ENCODE measurements around the gene DPH5. TPM values are rescaled to one million over a fixed set of nuclear protein-coding genes. Genes with fewer than 3 reads are reported as not detected.
A peak's percentile ranks its signal among the peaks of the same experiment; 100 is the strongest.

The DPH5 gene
- total and polyA plus RNA-seq, 2 donors (not counting 1 experiment from before 2014, with no cell fraction given): 33.0 to 42.5 TPM

DNA sequence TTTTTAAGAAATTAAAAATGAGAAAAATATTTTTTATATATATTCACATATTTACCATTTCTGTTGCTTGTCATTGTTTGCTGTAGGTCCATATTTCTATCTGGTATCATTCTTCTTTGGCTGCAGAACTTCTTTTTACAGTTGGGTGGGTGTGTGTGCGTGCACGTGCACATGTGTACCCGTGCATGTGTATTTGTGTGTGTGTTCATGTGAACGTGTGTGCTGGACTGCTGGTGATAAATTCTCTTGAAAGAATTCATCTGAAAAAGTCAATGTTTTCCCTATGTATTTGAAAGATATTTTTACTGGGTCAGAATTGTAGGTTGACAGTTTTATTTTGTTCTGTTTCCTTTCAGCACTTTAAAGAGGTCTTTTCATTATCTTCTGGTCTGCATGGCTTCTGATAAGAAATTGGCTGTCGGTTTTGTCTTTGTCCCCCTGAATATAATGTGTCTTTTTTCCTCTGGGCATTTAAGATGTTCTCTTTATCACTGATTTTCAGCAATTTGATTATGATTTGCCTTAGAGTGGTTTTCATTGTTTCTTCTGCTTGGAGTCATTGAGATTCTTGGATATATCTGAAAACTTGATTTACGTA is 34.5 kb upstream of the DPH5 start:
- Mint-ChIP-seq H3K9me3 (ENCODE audit: insufficient read depth) (no peaks in the 10 kb centered on the region), H3K27ac (no peak overlapping the region), H3K4me3 (no peak overlapping the region), H3K27me3 (no peaks in the 10 kb centered on the region), H3K4me1 (peaks cover 53% of the 10 kb centered on the region)
- peaks cover 0 to 8% of the 10 kb centered on the region in 2 experiments for H3K36me3 ChIP-seq (replicated peaks in 1 of 2; ENCODE audit: control extremely low read depth in 1 of 2, control insufficient read depth in 1 of 2, extremely low read depth in 1 of 2, insufficient read depth in 2 of 2, low read length in 1 of 2)
- no peaks in the 10 kb centered on the region for H3K27me3 ChIP-seq (replicated peaks in 1 of 4; ENCODE audit: control extremely low read depth in 1 of 4, control insufficient read depth in 3 of 4, insufficient read depth in 4 of 4, low read length in 3 of 4)
- H3K9ac ChIP-seq (ENCODE audit: low read length): no peak overlapping the region
- intact Hi-C loops (cut with micrococcal nuclease): loop anchor here (5.0 kb wide), 1 partner anchor 42 kb away; no protein-coding TSS in a partner anchor
- peaks cover 62% of the 10 kb centered on the region for H3K79me2 ChIP-seq (ENCODE audit: control insufficient read depth, insufficient read depth, low read length)
- TF ChIP-seq, protein P1, sequence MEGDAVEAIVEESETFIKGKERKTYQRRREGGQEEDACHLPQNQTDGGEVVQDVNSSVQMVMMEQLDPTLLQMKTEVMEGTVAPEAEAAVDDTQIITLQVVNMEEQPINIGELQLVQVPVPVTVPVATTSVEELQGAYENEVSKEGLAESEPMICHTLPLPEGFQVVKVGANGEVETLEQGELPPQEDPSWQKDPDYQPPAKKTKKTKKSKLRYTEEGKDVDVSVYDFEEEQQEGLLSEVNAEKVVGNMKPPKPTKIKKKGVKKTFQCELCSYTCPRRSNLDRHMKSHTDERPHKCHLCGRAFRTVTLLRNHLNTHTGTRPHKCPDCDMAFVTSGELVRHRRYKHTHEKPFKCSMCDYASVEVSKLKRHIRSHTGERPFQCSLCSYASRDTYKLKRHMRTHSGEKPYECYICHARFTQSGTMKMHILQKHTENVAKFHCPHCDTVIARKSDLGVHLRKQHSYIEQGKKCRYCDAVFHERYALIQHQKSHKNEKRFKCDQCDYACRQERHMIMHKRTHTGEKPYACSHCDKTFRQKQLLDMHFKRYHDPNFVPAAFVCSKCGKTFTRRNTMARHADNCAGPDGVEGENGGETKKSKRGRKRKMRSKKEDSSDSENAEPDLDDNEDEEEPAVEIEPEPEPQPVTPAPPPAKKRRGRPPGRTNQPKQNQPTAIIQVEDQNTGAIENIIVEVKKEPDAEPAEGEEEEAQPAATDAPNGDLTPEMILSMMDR (IDR thresholded peaks at IDR 0.05): no peak
- no peak for TF ChIP-seq EZH2 (IDR thresholded peaks at IDR 0.05; ENCODE audit: borderline replicate concordance, insufficient read depth, low read depth, low read length, poor library complexity, severe bottlenecking)
- no peak overlapping the region for H2AFZ ChIP-seq (ENCODE audit: insufficient read depth, low read depth, low read length, poor library complexity, severe bottlenecking)
- no peak overlapping the region for H3K4me2 ChIP-seq (replicated peaks; ENCODE audit: low read depth, low read length, poor library complexity, severe bottlenecking)
- H3K9me3 ChIP-seq (ENCODE audit: control extremely low read depth in 1 of 3, control insufficient read depth in 2 of 3, insufficient read depth in 1 of 3, low read length in 2 of 3): no peaks in the 10 kb centered on the region
- no peak overlapping the region for H3K27ac ChIP-seq (ENCODE audit: low read length in 2 of 2)
- no peak overlapping the region for H3K4me3 ChIP-seq (ENCODE audit: control extremely low read depth in 1 of 5, extremely low read depth in 1 of 5, insufficient read depth in 1 of 5, low read depth in 2 of 5, low read length in 4 of 5)
- H3K4me1 ChIP-seq (ENCODE audit: control insufficient read depth in 2 of 2, insufficient read depth in 2 of 2, low read length in 2 of 2): peaks cover 28 to 34% of the 10 kb centered on the region in 2 donors
- ATAC-seq (ENCODE audit: low read depth): no peak
- DNase-seq: no peak
- H4K20me1 ChIP-seq (ENCODE audit: control insufficient read depth, insufficient read depth, low read length, poor library complexity, severe bottlenecking): no peaks in the 10 kb centered on the region
- WGBS (ENCODE audit: insufficient coverage): 93% methylated on average over 3 of the region's 6 CpGs
- ChIA-PET CTCF (no interaction called here), POLR2A (no interaction called here)

DNA sequence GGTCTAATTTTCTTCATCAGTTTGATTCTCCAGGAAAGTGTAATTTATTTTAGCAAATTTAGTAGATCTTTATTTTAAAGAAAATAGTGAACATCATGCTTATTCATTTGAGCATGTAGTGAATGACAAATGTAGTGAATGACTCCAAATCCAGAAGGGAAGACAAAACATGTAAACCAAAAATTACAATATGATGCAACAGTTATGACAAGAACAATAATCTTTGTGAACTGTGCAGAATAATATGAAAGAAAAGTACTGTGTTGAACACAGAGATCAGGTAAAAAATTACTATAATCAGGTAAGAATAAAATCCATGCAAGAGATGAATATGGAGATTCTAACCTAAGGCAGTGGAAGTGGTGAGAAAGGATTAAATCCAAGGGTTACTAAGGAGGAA is 30.0 kb upstream of the DPH5 start:
- H3K4me1 Mint-ChIP-seq: peaks cover 53% of the 10 kb centered on the region
- Histone ChIP-seq H3K4me3 (ENCODE audit: control extremely low read depth in 1 of 5, extremely low read depth in 1 of 5, insufficient read depth in 1 of 5, low read depth in 2 of 5, low read length in 4 of 5) (no peak overlapping the region), H3K4me1 (ENCODE audit: control insufficient read depth in 2 of 2, insufficient read depth in 2 of 2, low read length in 2 of 2) (peaks cover 32 to 38% of the 10 kb centered on the region in 2 donors), H3K4me2 (replicated peaks; ENCODE audit: low read depth, low read length, poor library complexity, severe bottlenecking) (no peak overlapping the region), H3K27me3 (replicated peaks in 1 of 4; ENCODE audit: control extremely low read depth in 1 of 4, control insufficient read depth in 3 of 4, insufficient read depth in 4 of 4, low read length in 3 of 4) (no peaks in the 10 kb centered on the region), H2AFZ (ENCODE audit: insufficient read depth, low read depth, low read length, poor library complexity, severe bottlenecking) (no peak overlapping the region), H3K9ac (ENCODE audit: low read length) (no peak overlapping the region), H3K79me2 (ENCODE audit: control insufficient read depth, insufficient read depth, low read length) (peaks cover 24% of the 10 kb centered on the region), H3K27ac (ENCODE audit: low read length in 2 of 2) (peak overlapping the region in 1 of 2 donors; percentile 37), H3K9me3 (ENCODE audit: control extremely low read depth in 1 of 3, control insufficient read depth in 2 of 3, insufficient read depth in 1 of 3, low read length in 2 of 3) (no peaks in the 10 kb centered on the region), H3K36me3 (replicated peaks in 1 of 2; ENCODE audit: control extremely low read depth in 1 of 2, control insufficient read depth in 1 of 2, extremely low read depth in 1 of 2, insufficient read depth in 2 of 2, low read length in 1 of 2) (peaks cover 0 to 11% of the 10 kb centered on the region in 2 experiments), H4K20me1 (ENCODE audit: control insufficient read depth, insufficient read depth, low read length, poor library complexity, severe bottlenecking) (no peaks in the 10 kb centered on the region)
- CTCF ChIA-PET: no interaction called here
- DNase-seq: no peak
- H3K27ac Mint-ChIP-seq: peak overlapping the region; percentile 34
- intact Hi-C loops (cut with micrococcal nuclease): no loop called here
- TF ChIP-seq, protein P1 (IDR thresholded peaks at IDR 0.05): no peak
- no peak for ATAC-seq (ENCODE audit: low read depth)
- no peak overlapping the region for H3K4me3 Mint-ChIP-seq
- no peaks in the 10 kb centered on the region for H3K27me3 Mint-ChIP-seq
- POLR2A ChIA-PET: interaction anchor here (0.6 kb wide), 1 partner anchor 155 kb away, joined by 3 read pairs; no protein-coding TSS in a partner anchor
- H3K9me3 Mint-ChIP-seq (ENCODE audit: insufficient read depth): no peaks in the 10 kb centered on the region
